Measurements from ENCODE around the gene EDN1.

DNA sequence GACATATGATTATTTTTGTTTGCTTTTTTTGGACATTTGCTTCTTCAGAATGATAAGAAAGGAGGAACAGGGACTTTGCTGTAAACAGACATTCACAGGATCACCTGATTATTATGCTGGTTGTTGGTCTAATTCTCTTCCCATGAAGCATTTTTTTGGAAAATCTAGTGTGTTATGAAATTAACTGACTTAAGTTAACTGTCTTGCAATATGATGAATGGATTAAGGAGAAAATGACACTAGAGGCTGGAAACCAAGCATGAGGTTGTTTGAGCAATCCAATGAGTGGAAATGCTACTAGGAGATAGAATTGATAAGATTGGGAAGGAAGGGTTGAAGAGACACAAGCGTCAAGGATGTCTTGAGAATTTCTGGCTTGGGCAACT, 13.2 kb upstream of the EDN1 start:
- TF ChIP-seq, protein P1, sequence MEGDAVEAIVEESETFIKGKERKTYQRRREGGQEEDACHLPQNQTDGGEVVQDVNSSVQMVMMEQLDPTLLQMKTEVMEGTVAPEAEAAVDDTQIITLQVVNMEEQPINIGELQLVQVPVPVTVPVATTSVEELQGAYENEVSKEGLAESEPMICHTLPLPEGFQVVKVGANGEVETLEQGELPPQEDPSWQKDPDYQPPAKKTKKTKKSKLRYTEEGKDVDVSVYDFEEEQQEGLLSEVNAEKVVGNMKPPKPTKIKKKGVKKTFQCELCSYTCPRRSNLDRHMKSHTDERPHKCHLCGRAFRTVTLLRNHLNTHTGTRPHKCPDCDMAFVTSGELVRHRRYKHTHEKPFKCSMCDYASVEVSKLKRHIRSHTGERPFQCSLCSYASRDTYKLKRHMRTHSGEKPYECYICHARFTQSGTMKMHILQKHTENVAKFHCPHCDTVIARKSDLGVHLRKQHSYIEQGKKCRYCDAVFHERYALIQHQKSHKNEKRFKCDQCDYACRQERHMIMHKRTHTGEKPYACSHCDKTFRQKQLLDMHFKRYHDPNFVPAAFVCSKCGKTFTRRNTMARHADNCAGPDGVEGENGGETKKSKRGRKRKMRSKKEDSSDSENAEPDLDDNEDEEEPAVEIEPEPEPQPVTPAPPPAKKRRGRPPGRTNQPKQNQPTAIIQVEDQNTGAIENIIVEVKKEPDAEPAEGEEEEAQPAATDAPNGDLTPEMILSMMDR (conservative IDR thresholded peaks at IDR 0.05 in 1 of 2, IDR thresholded peaks at IDR 0.05 in 1 of 2; ENCODE audit: low read depth in 1 of 2, low read length in 2 of 2) = no peak
- TF ChIP-seq EZH2 (IDR thresholded peaks at IDR 0.05; ENCODE audit: low read length, missing control alignments) = no peak

All from fibroblast of lung (primary cell).